Hepatocyte (in vitro differentiated cells): ENCODE measurements around the gene TIGD3. TPM values are rescaled to one million over a fixed set of nuclear protein-coding genes. Genes with fewer than 3 reads are reported as not detected.

Source experiments
- DNase-seq: peaks from one replicate; pipeline ENCODE4 v3.0.0-alpha.2; 2016; ENCODE audit warnings: low spot score
- H2AFZ ChIP-seq: fragments of 200-600 bp; sonication (generic); 2 replicates; pipeline ENCODE4 v1.6.0; 2016; ENCODE audit warnings: antibody characterized with exemption, mild to moderate bottlenecking
- H3K27ac ChIP-seq: fragments of 200-600 bp; sonication (generic); 2 replicates; pipeline ENCODE4 v1.5.1; 2016; ENCODE audit warnings: mild to moderate bottlenecking
- H3K27me3 ChIP-seq: fragments of 200-600 bp; sonication (generic); 2 replicates; pipeline ENCODE4 v1.6.1; 2016
- H3K36me3 ChIP-seq: fragments of 200-600 bp; sonication (generic); replicated peaks from 2 replicates; pipeline ENCODE4 v1.5.1; 2016; ENCODE audit warnings: low read depth; ENCODE audit not compliant: insufficient read depth
- H3K4me1 ChIP-seq: fragments of 200-600 bp; sonication (generic); 2 replicates; pipeline ENCODE4 v1.5.1; 2016; ENCODE audit warnings: mild to moderate bottlenecking, moderate library complexity; ENCODE audit not compliant: insufficient read depth
- H3K4me2 ChIP-seq: fragments of 200-600 bp; sonication (generic); 2 replicates; pipeline ENCODE4 v1.6.0; 2016
- H3K4me3 ChIP-seq: fragments of 200-600 bp; sonication (generic); 2 replicates; pipeline ENCODE4 v1.5.1; 2016; ENCODE audit warnings: mild to moderate bottlenecking
- H3K79me2 ChIP-seq: fragments of 200-600 bp; sonication (generic); 2 replicates; pipeline ENCODE4 v1.6.0; 2017; ENCODE audit warnings: mild to moderate bottlenecking
- H3K9me2 ChIP-seq: fragments of 200-600 bp; sonication (generic); replicated peaks from 2 replicates; pipeline ENCODE4 v1.6.0; 2017; ENCODE audit warnings: mild to moderate bottlenecking; ENCODE audit not compliant: insufficient read depth
- H3K9me3 ChIP-seq: fragments of 200-600 bp; sonication (generic); 2 replicates; pipeline ENCODE4 v1.5.1; 2016; ENCODE audit warnings: low read depth, mild to moderate bottlenecking
- H4K20me1 ChIP-seq: fragments of 200-600 bp; sonication (generic); 2 replicates; pipeline ENCODE4 v1.6.0; 2016; ENCODE audit warnings: mild to moderate bottlenecking; ENCODE audit not compliant: insufficient read depth, poor library complexity, severe bottlenecking
- EZH2 ChIP-seq: fragments of 200-600 bp; sonication (generic); IDR thresholded peaks from 2 replicates; pipeline ENCODE4 v1.6.1; 2016; ENCODE audit warnings: antibody characterized with exemption, mild to moderate bottlenecking, borderline replicate concordance
- EZH2phosphoT487 ChIP-seq: fragments of 200-600 bp; sonication (generic); IDR thresholded peaks from one replicate; pipeline ENCODE4 v1.6.1; 2018; ENCODE audit warnings: antibody characterized with exemption, mild to moderate bottlenecking, low read depth, moderate library complexity; ENCODE audit not compliant: unreplicated experiment, severe bottlenecking
- WGBS: methylation state at CpG from one replicate; pipeline ENCODE4 v1.1.6; 2016; ENCODE audit warnings: low lambda C conversion rate; ENCODE audit errors: missing lambda C conversion rate; 5-methylcytosine and 5-hydroxymethylcytosine counted together
- polyA plus RNA-seq: library from polyadenylated mRNA; unstranded; fragments of >200 nt; fragmentation: Nextera tagmentation; extraction: Ambion mirVana; gene quantifications from 2 replicates; pipeline ENCODE4 v1.2.1, GENCODE V29; 2016
- total RNA-seq: library from RNA; depleted of rRNA; stranded (reverse); fragments of >200 nt; gene quantifications from 2 replicates; pipeline ENCODE4 v1.2.3, GENCODE V29; 2014
- TF ChIP-seq, protein P1 (sequence below): fragments of 200-600 bp; sonication (generic); IDR thresholded peaks from 2 replicates; pipeline ENCODE4 v1.5.1; 2016; ENCODE audit warnings: antibody characterized with exemption, mild to moderate bottlenecking; ENCODE audit not compliant: poor library complexity

Gene TIGD3
- total and polyA plus RNA-seq, 2 experiments from 2014 or later = 1.7 to 2.0 TPM

DNA sequence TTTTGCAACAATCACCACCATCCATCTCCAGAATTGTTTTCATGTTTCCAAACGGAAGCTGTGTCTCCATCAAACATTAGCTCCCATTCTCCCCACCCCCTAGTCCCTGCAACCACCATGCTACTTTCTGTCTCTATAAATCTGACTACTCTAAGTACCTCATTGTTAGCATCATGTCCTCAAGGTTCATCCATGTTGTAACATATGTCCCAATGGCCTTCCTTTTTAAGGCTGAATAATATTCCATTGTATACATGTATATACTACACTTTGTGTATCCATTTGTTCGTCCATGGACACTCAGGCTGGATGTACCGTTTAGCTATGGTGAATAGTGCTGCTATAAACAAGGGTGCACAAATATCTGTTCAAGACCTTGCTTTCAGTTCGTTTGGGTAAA is 29.1 kb upstream of the TIGD3 start:
- Histone ChIP-seq H3K4me3 (no peak overlapping the region), H3K36me3 (no peaks in the 10 kb centered on the region), H4K20me1 (peaks cover 24% of the 10 kb centered on the region), H3K4me1 (peaks cover 9% of the 10 kb centered on the region), H2AFZ (no peak overlapping the region), H3K9me2 (no peaks in the 10 kb centered on the region), H3K27me3 (no peaks in the 10 kb centered on the region), H3K27ac (no peak overlapping the region), H3K9me3 (no peaks in the 10 kb centered on the region), H3K4me2 (no peak overlapping the region), H3K79me2 (peaks cover 20% of the 10 kb centered on the region)
- 92% methylated on average over 4 of the region's 4 CpGs for WGBS
- TF ChIP-seq EZH2 (no peak), EZH2phosphoT487 (no peak)
- TF ChIP-seq, protein P1, sequence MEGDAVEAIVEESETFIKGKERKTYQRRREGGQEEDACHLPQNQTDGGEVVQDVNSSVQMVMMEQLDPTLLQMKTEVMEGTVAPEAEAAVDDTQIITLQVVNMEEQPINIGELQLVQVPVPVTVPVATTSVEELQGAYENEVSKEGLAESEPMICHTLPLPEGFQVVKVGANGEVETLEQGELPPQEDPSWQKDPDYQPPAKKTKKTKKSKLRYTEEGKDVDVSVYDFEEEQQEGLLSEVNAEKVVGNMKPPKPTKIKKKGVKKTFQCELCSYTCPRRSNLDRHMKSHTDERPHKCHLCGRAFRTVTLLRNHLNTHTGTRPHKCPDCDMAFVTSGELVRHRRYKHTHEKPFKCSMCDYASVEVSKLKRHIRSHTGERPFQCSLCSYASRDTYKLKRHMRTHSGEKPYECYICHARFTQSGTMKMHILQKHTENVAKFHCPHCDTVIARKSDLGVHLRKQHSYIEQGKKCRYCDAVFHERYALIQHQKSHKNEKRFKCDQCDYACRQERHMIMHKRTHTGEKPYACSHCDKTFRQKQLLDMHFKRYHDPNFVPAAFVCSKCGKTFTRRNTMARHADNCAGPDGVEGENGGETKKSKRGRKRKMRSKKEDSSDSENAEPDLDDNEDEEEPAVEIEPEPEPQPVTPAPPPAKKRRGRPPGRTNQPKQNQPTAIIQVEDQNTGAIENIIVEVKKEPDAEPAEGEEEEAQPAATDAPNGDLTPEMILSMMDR = no peak
- DNase-seq = no peak

GRCh38 chr11:65327021-65327420 is 27.5 kb upstream of the TIGD3 start:
- H3K27ac ChIP-seq = no peak overlapping the region
- H3K4me1 ChIP-seq = peaks cover 9% of the 10 kb centered on the region
- no peaks in the 10 kb centered on the region for H3K9me2 ChIP-seq
- H3K79me2 ChIP-seq = peaks cover 4% of the 10 kb centered on the region
- H3K36me3 ChIP-seq = no peaks in the 10 kb centered on the region
- no peak overlapping the region for H3K4me3 ChIP-seq
- 89% methylated on average over 6 of the region's 8 CpGs for WGBS
- no peak overlapping the region for H3K4me2 ChIP-seq
- no peak overlapping the region for H2AFZ ChIP-seq
- H4K20me1 ChIP-seq = peaks cover 8% of the 10 kb centered on the region
- DNase-seq = no peak
- H3K9me3 ChIP-seq = no peaks in the 10 kb centered on the region
- no peaks in the 10 kb centered on the region for H3K27me3 ChIP-seq
- no peak for TF ChIP-seq EZH2phosphoT487
- TF ChIP-seq, protein P1 = no peak
- no peak for TF ChIP-seq EZH2

GRCh38 chr11:65329478-65329877 is 25.1 kb upstream of the TIGD3 start:
- peaks cover 7% of the 10 kb centered on the region for H3K79me2 ChIP-seq
- DNase-seq = no peak
- H3K27ac ChIP-seq = no peak overlapping the region
- no peaks in the 10 kb centered on the region for H3K9me2 ChIP-seq
- TF ChIP-seq EZH2 = no peak
- no peak for TF ChIP-seq EZH2phosphoT487
- TF ChIP-seq, protein P1 = no peak
- H3K4me2 ChIP-seq = peak overlapping the region; percentile 25
- peaks cover 9% of the 10 kb centered on the region for H3K4me1 ChIP-seq
- no peak overlapping the region for H3K4me3 ChIP-seq
- H3K36me3 ChIP-seq = no peaks in the 10 kb centered on the region
- peaks cover under 1% of the 10 kb centered on the region for H4K20me1 ChIP-seq
- H3K27me3 ChIP-seq = no peaks in the 10 kb centered on the region
- no peak overlapping the region for H2AFZ ChIP-seq
- H3K9me3 ChIP-seq = no peaks in the 10 kb centered on the region
- WGBS = 50% methylated on average over 2 of the region's 2 CpGs

DNA sequence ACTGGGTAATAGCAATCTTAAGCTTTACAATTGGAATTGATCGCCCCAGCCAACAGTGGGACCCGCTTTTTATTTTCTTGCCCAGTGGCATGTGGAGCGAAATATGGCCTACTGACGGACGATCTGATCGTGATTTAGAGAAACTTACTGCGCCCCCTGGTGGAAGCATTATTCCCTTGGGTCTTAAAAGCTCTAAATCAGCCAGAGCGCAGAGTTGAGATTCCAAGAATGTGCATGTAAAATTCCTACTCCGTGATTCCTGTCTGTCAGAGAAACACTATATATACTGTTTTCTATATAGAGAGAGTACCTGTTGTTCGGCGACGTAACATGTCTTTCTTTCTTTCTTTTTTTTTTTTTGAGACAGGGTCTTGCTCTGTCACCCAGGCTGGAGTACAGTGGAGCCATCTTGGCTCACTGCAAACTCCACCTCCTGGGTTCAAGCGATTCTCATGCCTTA is 24.6 kb upstream of the TIGD3 start:
- Histone ChIP-seq H2AFZ (no peak overlapping the region), H3K9me2 (no peaks in the 10 kb centered on the region), H3K36me3 (no peaks in the 10 kb centered on the region), H4K20me1 (peaks cover 6% of the 10 kb centered on the region), H3K27ac (no peak overlapping the region), H3K79me2 (peaks cover 11% of the 10 kb centered on the region), H3K27me3 (no peaks in the 10 kb centered on the region), H3K4me2 (peak overlapping the region; percentile 44), H3K4me1 (peaks cover 13% of the 10 kb centered on the region), H3K4me3 (no peak overlapping the region), H3K9me3 (no peaks in the 10 kb centered on the region)
- peak; percentile 97 for DNase-seq
- TF ChIP-seq, protein P1 = peak; percentile 69
- TF ChIP-seq EZH2 = no peak
- WGBS = 12% methylated on average over 13 of the region's 13 CpGs
